Hindlimb muscle (tissue), 1 donor: Measurements from ENCODE around the gene CENPX. TPM values are rescaled to one million over a fixed set of nuclear protein-coding genes. Genes with fewer than 3 reads are reported as not detected.

Source experiments
- DNase-seq: peaks from one replicate; pipeline ENCODE4 v3.0.0-alpha.2; 2013
- polyA plus RNA-seq: library from polyadenylated mRNA; unstranded; fragments of 120-200 nt; gene quantifications from one replicate; pipeline ENCODE4 v1.2.1, GENCODE V29; 2013; ENCODE audit not compliant: insufficient read length

CENPX gene
- polyA plus RNA-seq: 36.0 TPM

DNA sequence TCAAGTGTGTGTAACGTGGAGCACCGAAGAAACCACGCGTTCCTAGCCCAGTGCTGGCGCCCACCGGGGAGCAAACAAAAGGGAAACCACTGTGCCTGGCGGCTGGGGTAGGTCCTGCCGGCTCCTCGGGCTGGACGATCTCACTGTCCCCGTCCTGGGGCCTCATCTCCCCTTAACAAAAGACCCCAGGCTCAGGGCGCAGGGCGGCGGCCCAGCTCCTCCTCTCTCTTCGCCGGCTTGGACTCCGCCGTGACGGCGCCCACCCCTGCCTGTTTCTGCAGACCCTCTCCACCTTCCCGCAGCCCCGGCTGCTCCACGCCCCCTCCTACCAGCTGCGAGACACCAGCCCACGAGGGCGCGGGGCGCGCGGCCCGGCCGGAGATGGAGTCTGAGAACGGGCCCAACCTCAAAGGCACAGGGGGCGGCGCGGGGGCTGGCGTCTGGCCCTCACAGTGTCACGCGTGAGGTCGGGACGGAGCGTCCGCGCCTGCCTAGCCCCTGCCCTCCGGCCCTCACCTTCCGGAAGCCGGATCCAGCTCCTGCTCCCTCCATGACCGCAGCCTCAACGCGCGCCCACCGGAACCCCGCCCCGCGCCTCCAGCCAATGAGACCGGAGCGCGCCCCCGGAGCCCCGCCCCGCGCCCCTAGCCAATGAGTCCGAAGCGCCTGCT is at the start of gene CENPX:
CENPX (minus strand) TSS at position 569 of the 671 bp plus-strand sequence; CDS start at position 552, 17 bp downstream.
- DNase-seq: no peak

DNA sequence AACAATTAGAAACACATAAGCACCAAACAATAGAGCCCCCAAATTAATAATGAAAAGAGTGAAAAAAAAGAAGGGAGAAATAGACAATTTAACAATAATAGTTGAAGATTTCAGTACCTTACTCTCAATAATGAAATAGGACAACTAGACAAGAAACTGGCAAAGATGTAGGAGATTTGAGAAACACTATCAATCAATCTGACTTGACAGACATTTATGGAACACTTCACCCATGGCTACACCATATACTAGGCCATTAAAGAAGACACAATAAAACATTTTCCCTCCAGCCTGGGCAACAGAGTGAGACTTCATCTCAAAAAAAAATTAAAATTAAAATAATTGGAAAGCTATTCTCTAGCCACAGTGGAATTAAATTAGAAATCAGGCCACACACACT is 47.9 kb upstream of the CENPX start:
- no peak for DNase-seq

DNA sequence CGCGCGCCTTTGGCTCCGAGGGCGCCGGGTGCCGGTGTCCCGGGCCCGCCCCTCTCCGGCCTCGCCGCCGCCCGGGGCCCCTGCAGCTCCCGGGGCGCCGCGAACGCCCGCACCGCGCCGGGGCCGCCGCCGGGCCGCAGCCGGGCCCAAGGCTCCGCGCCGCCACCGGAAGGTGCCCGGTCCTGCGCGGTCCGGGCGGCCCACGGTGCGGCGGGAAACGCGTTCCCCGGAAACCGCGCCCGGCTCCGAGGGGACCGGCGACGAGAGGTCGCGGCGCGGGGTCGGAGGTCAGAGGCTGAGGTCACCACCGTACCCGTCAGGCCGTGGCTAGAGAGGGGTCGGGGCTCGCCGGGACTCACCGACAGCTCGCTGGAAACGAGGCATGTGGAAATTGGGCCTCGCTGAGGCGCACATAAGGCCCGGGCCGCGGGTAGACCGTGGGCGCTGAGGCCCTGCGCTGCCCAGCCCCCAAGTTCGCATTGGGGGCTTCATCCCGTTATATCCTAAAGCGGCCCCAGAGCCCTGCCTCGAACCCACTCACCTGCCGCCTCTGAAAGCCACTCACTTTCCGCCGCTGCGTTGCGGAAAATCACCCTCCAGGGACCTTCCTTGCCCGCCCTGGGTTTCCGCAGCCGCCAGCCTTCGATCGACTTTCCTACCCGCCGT is 43.1 kb upstream of the CENPX start, which contains the start of gene DUS1L:
DUS1L (minus strand) TSS at position 167 of the 666 bp plus-strand sequence. CDS start 745 bp downstream, outside the sequence.
- DNase-seq: peak; percentile 73

DNA sequence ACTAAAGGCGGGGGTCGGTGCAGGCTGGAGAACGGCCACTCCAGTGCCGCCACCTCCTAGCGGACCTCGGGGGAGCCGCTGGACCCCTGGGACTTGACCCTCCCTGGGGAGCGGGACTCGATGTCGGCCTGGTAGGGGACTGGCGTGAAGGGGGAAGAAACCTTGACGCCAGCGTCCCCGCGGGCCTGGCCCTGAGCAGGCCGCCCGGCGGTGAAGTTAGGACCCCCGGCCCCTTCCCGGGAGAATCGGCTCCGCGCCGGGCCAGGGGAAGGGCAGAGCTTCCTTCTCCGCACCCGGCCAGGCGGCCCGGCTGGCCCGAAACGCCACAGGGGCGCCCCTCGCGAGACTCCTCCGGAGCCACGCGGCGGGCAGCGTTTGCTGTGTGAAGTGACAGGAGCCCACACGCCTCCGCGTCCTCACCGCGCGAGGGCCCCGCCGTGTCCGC is 42.5 kb upstream of the CENPX start:
- no peak for DNase-seq

DNA sequence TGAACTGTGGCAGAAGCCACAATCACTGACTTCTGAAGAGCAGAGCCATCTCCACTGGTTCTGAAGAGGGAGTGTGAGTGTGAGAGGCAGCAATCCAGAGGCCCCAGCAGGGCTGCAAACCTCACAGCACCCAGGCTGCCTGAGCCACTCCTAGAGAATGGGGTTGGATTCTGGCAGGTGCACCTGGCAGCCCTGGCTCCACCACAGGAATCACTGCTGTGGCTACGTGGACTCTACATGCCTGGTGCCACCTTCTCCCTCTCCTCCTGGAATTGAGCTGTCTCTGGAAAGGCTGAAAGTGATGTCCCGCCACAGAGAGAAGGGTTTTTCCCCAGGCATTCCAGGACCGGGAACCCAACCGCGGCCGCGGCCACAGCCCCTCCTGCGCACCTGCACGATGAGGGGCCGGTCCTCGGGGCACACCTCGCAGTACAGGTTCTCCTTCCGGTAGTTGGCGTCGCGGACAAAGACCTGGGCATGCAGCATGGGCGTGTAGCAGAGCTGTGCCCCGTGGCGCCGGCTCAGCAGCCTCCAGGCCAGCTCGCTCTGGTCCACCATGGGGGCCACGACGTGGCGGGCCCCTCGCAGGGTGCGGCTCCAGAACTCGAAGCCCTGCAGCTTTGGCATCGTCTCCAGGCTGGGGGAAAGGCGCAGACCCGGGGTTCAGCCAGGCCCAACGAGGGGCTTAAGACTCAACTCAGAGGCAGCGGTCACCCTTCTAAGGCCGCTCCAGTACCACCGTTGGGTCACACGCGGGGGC is 41.9 kb upstream of the CENPX start:
- no peak for DNase-seq

DNA sequence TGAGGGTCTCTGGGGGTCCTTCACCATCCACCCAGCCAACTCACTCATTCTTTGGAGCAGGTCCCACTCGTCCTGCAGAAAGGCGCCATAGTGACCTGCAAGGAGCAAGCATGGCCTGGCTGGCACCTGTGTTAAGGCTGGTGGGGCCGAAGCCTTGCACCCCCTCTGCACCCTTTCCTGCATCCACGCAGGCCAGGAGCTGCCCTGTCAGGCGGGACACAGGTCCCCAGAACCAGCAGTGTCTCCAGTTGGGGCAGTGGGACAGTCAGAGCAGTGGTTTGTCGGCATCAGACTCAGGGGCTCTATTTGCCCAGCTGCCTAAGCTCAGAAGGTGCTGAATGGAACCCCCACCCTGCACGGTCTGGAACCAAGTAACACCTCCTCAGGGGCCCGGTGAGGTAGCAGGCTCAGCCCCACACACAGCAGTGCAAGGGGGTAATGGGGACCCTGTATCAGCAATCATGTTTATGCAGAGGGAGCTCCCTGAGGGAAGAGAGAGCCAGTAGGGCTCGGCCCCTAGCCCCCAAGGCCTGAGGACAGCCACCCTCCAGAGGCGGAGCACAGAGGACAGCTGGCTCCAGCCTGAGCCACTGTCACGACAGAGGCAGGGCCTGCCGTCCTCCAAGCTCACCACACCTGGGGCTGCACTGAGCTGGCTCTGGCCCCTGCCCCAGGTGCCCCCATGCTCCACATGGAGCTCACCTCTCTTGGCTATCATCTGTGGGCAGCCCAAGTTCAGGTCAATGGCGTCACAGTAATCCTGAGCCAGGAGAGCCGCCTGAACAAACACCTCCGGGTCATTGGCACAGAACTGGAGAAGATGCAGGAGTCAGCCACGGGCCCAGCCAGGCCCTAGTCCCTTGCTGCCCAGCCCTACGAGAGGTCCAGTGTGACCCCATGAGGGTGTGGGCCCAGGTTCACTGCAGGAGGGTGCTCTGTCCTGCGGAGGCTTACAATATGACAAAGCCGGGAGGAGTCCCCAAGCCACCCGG is 41.0 kb upstream of the CENPX start:
- no peak for DNase-seq

DNA sequence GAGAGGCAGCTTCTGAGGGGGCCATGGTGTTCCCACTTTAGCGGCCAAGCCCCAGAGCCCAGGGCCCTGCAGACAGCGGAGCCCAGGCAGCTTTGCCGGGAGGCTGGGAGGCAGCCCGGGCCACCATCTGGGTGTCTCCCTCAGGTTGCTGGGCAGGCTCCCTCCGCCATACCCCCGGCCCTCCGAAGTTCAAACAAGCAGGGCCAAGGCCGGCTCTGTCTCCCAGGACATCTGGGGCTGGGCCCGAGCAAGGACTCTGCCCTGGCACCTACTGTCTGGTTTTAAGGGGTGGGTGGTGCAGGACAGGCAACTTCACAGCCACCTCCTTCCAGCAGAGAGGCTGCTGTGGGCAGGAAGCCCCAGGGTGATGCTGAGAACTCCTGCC is 40.3 kb upstream of the CENPX start:
- no peak for DNase-seq

DNA sequence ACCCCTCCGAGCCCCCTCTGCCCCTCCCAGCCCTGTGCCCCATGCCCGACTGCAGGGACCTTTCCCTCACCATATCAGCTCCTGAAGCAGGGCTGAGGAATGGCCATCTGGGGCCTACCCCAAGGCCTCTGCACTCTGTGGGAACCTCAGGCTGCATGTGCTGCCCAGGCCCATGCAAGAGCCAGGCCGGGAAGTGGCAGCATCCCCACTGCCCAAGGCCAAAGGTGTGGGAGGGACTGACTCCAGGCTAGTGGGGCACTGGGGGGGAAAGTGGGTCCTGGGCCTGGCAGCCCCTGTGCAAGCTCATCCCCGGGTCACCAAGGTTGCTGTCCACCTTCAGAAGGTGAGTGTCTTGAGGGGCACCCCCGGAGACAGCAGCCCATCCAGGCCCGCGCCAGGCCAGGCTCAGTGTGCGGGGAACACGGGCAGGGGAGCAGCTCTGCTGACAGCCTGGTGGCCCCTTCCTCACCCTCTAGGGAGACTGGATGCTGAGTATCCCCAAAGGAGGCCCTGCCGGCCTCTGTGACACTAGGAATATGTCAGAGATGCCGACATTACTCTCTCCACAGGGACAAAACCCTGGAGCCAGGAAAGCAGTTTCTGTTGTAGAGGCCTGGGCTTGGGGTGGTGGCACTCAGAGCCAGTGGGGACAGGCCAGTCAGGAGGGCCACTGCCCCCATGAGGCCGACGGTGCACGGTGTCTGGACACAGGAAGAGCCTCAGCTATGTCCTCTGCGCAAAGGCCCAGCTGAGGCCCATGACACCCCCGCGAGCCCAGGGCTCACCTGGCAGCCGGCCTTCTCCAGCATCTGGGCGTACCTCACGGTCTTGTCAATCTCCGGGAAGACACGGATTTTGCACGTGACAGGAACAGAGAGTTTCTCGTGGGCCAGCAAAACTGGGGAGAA is 39.7 kb upstream of the CENPX start:
- no peak for DNase-seq

DNA sequence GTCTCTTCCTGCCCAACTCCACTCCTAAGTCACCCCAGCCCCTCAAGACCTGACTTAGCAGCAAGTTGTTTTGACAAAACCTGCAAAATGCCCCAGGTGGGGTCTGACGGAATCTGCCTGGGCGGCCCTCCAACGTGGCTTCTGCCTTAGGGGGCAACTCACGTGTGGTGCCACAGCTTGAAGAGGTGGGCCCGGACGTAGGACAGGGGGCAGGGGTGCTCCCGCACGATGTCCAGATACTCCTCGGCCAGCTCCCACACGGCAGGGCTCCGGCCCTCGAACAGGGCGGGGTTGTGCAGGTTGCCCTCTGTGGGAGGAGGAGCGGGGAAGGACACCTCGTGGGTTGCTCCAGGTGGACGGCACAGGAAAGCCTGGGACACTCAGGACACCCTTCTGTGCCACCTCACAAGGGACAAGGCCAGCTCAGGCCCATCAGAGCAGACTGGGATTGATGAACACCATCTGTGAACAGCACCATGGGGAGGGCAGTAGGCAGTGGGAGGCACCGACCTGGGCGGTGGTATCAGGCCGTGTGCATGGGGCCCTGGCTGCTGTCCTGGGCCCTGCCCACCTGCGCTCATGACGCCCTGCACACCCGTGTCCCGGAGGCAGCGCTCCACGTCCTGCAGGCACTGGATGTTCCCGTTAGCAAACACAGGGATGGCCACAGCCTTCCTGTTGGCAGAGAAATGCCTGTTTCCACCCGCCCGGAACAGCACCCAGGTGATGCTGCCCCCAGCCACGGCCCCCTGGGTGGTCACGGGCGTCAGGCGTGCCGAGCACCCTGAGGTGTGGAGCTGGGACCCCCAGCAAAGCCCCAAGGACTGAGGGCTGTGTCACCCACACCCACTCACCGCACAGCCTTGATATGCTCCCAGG is 38.6 kb upstream of the CENPX start:
- DNase-seq: no peak

DNA sequence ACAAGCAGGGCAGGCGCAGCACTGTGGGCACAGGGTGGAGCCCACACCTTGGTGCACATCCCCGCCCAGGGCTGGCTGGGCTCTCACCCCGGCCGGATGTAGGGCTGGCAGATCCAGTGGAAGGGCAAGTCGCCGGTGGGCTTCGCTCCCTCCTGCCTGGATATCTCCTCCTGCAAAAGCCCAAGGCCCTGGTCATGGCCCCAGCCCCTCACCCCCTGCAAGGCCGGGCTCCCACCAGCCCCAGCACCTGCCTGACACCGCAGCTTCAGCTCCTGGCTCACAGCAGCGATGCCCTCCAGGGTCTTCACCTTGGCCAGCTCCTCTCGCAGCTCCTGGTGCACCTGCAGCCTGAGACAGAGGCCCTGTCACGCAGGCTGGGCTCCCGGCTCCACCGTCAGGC is 37.9 kb upstream of the CENPX start:
- DNase-seq: no peak

DNA sequence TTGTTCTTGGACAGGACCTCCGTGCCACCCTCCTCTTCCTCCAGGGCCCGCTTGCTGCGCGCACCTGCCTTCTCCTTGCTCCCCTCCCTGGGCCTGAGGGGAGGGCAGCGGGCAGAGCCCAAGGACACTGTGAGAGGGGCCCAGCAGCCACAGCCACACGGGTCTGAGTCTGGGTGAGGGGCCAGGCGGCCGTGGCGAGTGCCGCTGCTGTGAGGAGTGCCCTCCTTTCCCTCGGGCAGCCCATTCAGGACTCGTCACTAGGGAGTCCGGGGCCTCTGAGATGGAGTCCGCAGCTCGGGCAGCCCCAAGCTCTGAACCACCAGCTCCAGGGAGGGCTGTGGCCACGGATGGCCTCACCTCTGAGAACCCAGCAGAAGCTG is 37.3 kb upstream of the CENPX start:
- no peak for DNase-seq

DNA sequence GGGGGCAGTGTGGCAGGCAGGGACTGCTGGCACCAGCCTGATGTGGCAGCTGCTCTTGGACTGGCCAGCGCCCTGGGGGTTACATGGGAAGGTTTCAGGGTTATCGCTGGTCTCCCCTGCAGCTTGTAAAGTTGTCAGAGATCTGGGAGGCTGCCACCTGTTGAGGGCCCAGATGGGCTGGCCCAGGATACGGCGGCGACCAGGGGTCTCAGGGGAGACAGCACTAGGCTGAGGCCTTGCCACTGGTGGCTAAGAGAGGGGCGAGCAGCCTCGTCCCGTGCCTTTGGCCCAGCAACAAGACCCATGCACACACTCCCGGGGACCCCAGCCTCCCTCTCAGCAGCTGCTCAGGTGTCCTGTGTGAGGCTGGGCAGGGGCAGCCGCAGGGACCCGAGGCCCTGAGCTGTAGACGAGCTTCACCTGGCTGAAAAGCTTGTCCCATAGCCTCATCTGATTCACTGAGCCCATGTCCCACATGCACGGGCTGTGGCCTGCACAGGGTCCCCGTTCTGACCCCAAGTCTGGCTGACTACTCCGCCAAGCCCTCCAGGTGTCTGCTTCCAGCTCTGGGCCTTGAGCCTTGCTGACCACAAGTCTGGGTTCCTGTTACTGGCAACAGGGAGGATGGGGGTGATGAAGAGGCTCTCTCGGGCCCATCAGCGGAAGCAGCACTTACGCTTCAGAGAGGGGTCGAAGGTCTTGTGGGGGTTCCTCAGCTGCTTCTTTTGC is 36.8 kb upstream of the CENPX start:
- DNase-seq: no peak

DNA sequence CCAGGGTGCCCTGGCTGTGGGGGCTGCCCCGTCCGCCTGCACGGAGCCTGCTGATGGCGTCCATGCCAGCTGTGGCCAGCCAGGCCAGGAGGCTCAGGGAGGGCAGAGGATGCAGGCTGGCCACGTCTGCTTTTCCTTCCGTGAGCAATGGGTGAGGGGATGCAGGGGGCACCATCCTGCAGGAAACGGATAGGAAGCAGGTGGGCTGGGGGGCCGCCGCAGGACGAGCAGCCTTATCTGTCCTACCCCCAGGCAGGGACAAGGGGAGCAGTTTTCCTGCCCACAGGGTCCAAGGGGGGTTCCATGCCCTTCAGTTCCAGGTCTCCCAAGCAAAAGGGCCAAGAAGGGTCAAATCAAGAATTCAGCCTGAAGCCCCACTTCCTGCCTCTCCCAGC is 36.2 kb upstream of the CENPX start:
- DNase-seq: no peak

DNA sequence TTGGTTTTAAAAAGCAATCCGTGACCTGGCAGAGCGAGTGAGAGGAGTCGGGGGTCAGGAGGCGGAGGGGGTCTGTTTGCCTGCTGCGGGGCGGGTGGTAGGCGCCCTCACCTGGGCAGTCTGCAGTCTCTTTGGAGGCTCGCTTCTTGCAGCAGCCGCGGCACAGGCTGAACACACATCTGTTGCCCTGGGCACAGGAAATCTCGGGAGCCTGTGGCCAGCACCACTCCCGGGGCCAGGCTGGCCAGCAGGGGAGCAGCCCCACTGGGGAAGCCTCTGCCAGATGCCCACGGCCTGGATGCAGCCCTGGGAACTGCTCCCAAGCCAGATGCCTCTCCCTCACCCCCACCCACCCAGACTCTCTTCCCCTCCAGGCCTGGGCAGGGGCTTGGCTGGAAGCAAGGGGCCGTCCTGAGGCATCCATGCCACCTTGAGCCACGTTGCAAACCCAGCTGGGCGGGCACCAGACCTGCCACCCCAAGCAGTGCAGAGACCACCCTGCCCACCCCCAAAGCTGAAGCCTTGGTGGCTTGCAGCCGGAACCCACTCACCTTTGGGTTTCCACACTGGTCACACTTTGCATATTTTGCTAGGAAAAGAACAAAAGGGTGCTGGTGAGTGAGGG is 35.7 kb upstream of the CENPX start:
- DNase-seq: no peak

DNA sequence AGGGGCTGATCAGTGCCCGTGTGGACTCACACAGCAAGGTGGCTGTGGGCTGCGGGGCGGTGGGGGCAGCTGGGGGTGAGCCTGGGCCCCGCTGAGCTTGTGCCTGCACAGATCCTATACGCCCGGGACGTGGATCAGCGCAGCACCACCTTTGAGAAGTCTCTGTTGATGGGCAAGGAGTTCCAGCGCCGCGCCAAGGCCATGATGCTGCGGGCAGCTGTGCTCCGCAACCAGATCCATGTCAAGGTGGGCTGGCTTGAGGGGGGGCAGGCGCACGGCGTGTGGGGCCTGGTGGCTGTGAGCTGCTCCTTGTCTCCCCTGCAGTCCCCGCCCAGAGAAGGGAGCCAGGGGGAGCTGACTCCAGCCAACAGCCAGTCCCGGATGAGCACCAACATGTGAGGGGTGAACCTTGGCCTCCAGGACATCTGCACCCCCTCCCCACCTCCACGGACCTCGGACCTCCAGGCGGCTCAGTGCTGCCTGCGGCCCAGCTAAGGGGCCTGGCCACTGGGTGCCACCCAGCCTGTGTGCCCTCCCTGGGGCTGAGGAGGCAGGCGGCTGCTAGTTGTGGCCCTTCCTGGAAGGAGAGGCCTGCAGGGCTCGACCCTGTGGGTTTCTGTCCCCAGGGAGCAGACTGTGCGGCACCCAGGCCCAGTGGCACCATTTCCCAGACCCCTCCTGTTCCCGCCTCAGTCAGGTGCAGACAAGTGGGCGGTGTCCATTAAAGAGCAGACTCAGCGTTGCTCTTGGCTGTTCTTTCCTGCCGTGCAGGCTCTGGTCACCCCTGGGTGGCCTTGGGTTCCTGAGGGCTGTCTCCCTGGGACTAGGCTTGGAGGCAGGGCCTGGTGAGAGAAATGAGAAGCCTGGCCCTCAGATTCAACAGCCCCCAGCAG is 34.3 kb upstream of the CENPX start:
- no peak for DNase-seq

DNA sequence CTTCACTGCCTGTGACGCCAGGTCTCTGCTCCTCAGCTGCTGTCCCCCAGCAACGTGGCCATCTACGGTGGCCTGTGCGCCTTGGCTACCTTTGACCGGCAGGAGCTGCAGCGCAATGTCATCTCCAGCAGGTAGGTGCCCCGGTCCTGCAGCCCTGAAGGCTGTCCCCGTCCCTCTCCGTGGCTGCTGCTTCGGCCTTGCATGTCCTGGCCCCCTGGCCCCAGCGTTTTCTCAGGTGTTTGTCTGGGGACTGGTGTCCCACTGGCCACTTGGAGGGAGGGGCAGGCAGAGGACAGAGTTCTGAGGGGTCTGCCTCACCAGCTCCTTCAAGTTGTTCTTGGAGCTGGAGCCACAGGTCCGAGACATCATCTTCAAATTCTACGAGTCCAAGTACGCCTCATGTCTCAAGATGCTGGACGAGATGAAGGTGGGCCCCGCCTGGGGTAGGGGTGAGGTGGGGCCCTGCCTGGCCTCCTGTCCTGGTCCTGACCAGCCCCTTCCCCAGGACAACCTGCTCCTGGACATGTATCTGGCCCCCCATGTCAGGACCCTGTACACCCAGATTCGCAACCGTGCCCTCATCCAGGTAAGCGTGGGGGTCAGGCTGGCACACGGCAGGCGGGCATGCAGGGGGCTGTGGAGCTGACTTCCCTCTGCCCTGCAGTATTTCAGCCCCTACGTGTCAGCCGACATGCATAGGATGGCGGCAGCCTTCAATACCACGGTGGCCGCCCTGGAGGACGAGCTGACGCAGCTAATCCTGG is 33.5 kb upstream of the CENPX start:
- DNase-seq: no peak
